Measurements from ENCODE around the gene CYP24A1. TPM values are rescaled to one million over a fixed set of nuclear protein-coding genes. Genes with fewer than 3 reads are reported as not detected.

Gene CYP24A1
- total RNA-seq, 1 experiment from 2014 or later: 0.28 TPM

DNA sequence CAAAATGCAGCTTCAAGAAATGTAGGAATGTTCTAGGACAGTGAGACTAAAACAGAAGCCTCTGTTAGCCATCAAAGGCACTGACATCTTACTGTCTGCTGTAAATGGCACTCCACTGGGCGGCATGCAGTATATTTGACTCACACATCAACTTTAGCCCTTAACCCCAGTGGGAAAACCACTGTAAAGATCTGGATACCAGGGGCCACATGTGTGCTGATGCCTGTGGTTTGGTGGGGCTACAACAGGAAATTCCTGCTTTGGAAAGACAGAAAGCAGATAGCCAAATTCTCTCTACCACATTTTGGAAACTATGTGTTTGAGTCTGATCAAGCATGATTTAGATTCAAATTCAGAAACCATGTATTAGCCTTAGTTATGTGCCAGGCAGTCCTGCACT lies 38.4 kb upstream of the CYP24A1 start:
- no peak for DNase-seq (ENCODE audit: unreplicated experiment)
- Mint-ChIP-seq H3K27ac (ENCODE audit: low read depth, unreplicated experiment) (no peak overlapping the region), H3K4me1 (ENCODE audit: insufficient read depth, unreplicated experiment) (peaks cover 16% of the 10 kb centered on the region), H3K27me3 (ENCODE audit: insufficient read depth, unreplicated experiment) (no peaks in the 10 kb centered on the region), H3K4me3 (ENCODE audit: unreplicated experiment) (no peak overlapping the region), H3K9me3 (ENCODE audit: unreplicated experiment) (no peaks in the 10 kb centered on the region), H3K36me3 (ENCODE audit: insufficient read depth, unreplicated experiment) (peaks cover 26% of the 10 kb centered on the region)
- TF ChIP-seq, protein P1, sequence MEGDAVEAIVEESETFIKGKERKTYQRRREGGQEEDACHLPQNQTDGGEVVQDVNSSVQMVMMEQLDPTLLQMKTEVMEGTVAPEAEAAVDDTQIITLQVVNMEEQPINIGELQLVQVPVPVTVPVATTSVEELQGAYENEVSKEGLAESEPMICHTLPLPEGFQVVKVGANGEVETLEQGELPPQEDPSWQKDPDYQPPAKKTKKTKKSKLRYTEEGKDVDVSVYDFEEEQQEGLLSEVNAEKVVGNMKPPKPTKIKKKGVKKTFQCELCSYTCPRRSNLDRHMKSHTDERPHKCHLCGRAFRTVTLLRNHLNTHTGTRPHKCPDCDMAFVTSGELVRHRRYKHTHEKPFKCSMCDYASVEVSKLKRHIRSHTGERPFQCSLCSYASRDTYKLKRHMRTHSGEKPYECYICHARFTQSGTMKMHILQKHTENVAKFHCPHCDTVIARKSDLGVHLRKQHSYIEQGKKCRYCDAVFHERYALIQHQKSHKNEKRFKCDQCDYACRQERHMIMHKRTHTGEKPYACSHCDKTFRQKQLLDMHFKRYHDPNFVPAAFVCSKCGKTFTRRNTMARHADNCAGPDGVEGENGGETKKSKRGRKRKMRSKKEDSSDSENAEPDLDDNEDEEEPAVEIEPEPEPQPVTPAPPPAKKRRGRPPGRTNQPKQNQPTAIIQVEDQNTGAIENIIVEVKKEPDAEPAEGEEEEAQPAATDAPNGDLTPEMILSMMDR (IDR thresholded peaks at IDR 0.05; ENCODE audit: unreplicated experiment): no peak
- CTCF ChIA-PET: interaction anchor here (0.7 to 26.8 kb wide), 8 partner anchors 10 to 440 kb away, joined by 4 to 1436 read pairs (median 8); no protein-coding TSS in a partner anchor
- BruUV-seq (replicated peaks): no TSS peak
- intact Hi-C loops (cut with micrococcal nuclease): no loop called here
- POLR2A ChIA-PET: interaction anchor here (1.2 to 1.3 kb wide), 2 partner anchors 8 to 106 kb away, joined by 3 to 5 read pairs; no protein-coding TSS in a partner anchor

DNA sequence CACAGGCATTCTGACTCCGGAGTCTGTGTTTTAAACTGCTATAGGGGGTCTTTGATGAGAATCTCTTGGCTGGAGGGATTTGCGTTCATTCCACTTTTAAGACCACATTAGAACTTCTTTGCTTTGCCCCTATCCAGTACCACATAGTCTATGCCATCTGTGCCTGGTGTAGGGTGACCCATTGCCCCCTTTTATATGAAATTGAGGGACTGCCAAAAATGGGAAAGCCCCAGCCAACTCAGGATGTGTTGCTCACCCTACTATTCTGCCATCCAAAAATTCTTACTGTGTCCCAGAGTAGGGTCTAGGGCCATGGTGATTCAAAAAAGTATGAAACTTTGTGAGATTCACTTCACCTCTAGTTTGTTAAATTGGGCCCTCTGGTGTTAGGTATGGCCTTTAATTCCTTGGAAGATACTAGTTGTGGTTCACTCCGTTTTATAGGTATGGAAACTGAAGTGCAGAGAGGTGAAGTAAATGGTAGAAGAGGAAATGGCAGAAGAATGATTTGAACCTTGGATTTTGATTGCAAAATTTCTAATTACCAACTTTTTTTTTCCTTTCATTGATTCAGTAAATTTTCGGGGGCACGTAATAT lies 35.5 kb upstream of the CYP24A1 start:
- H3K27me3 Mint-ChIP-seq (ENCODE audit: insufficient read depth, unreplicated experiment): no peaks in the 10 kb centered on the region
- peaks cover 8% of the 10 kb centered on the region for H3K36me3 Mint-ChIP-seq (ENCODE audit: insufficient read depth, unreplicated experiment)
- H3K4me3 Mint-ChIP-seq (ENCODE audit: unreplicated experiment): peak overlapping the region; percentile 76
- CTCF ChIA-PET: interaction anchor here (0.6 to 26.8 kb wide), 17 partner anchors 10 to 931 kb away, joined by 3 to 1436 read pairs (median 6); no protein-coding TSS in a partner anchor
- H3K4me1 Mint-ChIP-seq (ENCODE audit: insufficient read depth, unreplicated experiment): peaks cover 16% of the 10 kb centered on the region
- no peaks in the 10 kb centered on the region for H3K9me3 Mint-ChIP-seq (ENCODE audit: unreplicated experiment)
- peak overlapping the region; percentile 100 for H3K27ac Mint-ChIP-seq (ENCODE audit: low read depth, unreplicated experiment)
- DNase-seq (ENCODE audit: unreplicated experiment): no peak
- TF ChIP-seq, protein P1 (IDR thresholded peaks at IDR 0.05; ENCODE audit: unreplicated experiment): no peak
- BruUV-seq (replicated peaks): TSS peak; percentile 33
- POLR2A ChIA-PET: interaction anchor here (0.6 to 2.8 kb wide), 15 partner anchors 10 to 567 kb away, joined by 3 to 27 read pairs (median 10); no protein-coding TSS in a partner anchor
- intact Hi-C loops (cut with micrococcal nuclease): no loop called here

DNA sequence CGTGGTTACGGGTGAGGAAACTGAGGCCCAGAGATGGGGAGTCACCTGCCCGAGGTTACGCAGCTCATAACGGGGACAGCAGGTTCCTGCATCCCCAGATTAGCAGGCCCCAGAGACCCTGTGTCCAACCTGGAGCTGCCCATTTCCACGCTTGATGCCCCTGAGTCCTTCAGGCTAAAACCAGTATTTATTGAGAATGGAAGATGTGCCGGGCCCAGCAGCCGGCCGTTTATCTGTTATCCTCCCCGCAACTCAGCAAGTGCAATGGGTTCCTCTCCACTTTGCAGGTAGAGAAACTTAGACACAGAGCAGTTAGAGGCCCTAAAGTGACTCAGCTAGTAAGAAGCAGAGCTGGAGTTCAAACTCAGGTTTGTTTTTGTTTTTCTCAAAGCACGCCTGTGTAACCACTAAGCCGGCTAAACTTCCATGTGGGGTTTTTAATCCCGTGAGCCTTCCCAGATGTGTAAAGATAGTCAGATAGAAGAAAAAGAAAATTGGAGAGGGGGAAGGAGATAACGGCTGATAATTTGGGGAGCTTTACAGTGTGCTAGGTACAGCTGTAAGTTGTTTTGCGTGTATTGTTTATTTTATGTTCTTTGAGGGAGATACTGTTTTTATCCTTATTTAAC lies 34.9 kb upstream of the CYP24A1 start:
- TF ChIP-seq, protein P1 (IDR thresholded peaks at IDR 0.05; ENCODE audit: unreplicated experiment): no peak
- BruUV-seq (replicated peaks): no TSS peak

More for the DNA sequence above, 34.9 kb upstream of the CYP24A1 start:
- DNase-seq (ENCODE audit: unreplicated experiment): peak; percentile 40
- no peaks in the 10 kb centered on the region for H3K27me3 Mint-ChIP-seq (ENCODE audit: insufficient read depth, unreplicated experiment)
- H3K4me1 Mint-ChIP-seq (ENCODE audit: insufficient read depth, unreplicated experiment): peaks cover 16% of the 10 kb centered on the region
- ChIA-PET POLR2A (interaction anchor here (0.5 to 2.8 kb wide), 37 partner anchors 9 to 629 kb away, joined by 3 to 27 read pairs (median 4); no protein-coding TSS in a partner anchor), CTCF (interaction anchor here (0.5 to 26.8 kb wide), 36 partner anchors 9 to 678 kb away, joined by 3 to 1436 read pairs (median 4); no protein-coding TSS in a partner anchor)
- H3K27ac Mint-ChIP-seq (ENCODE audit: low read depth, unreplicated experiment): peak overlapping the region; percentile 100
- intact Hi-C loops (cut with micrococcal nuclease): no loop called here
- H3K4me3 Mint-ChIP-seq (ENCODE audit: unreplicated experiment): peak overlapping the region; percentile 76
- peaks cover 6% of the 10 kb centered on the region for H3K36me3 Mint-ChIP-seq (ENCODE audit: insufficient read depth, unreplicated experiment)
- no peaks in the 10 kb centered on the region for H3K9me3 Mint-ChIP-seq (ENCODE audit: unreplicated experiment)
